Epidermal melanocyte (primary cell): Measurements from ENCODE around the gene AZIN2.
"Not testable (repeated sequence)": the region's sequence is repeated elsewhere in the genome, so short reads cannot be mapped to it uniquely, and the experiment has no call there.

Source experiments
- DNase-seq: peaks from one replicate; pipeline ENCODE4 v3.0.0; 2011; ENCODE audit warnings: low spot score; ENCODE audit not compliant: insufficient read length

Gene AZIN2

GRCh38 chr1:33126411-33127000 is 45.6 kb downstream of the AZIN2 start:
- no peak for DNase-seq

GRCh38 chr1:33127001-33127823 is 46.3 kb downstream of the AZIN2 start:
- peak; percentile 92 for DNase-seq

- no peak for DNase-seq
These were observed 47.8 kb downstream of the AZIN2 start for GRCh38 chr1:33128781-33129180.

GRCh38 chr1:33130297-33130696 is 49.3 kb downstream of the AZIN2 start:
- DNase-seq, result no peak

GRCh38 chr1:33131191-33131590 is 50.2 kb downstream of the AZIN2 start:
- no peak for DNase-seq

DNA sequence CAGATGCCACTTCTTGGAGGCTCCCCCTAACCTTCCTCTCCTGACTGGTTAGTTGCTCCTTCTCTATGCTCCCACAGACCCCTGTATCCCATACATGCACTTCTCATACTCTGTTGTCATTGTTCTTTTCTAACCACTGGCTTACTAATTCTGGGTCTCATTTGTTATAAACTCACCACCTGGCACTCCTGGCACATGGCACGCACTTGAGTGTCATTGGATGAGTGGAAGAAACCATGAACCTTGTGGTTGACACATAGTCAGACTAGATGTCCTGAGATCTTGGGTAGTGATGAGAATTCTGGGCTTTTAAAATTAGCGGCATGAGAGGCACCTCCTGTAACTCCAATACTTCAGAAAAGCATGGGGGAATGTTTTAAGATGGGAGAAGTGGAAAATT is 51.6 kb downstream of the AZIN2 start:
- no peak for DNase-seq

GRCh38 chr1:33133478-33134105 is 52.6 kb downstream of the AZIN2 start:
- DNase-seq, result no peak

- DNase-seq, result not testable (repeated sequence)
These were observed 55.1 kb downstream of the AZIN2 start for GRCh38 chr1:33136041-33136440.

DNA sequence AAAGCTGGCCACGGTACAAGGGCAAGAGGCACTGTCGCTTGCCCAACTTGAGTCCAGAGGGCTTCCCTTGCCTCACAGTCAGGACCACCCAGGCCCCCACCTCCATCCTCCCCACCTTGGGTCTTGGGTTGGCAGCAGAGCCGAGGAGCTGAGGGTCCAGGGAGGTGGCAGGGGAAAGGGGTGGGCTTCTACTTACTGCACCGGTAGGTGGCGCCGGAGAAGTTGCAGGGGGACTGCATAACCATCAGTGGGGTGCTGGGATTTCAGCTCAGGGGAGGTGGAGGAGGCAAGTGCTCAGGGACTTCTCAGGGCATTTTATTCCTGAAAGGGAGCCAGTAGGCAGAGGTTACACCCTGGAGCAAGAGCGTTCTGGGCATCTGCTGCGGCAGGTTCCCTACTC is 56.8 kb downstream of the AZIN2 start:
- DNase-seq, result no peak

GRCh38 chr1:33140153-33141149 is 59.5 kb downstream of the AZIN2 start:
- DNase-seq, result no peak

- no peak for DNase-seq
These were observed 60.3 kb downstream of the AZIN2 start for GRCh38 chr1:33141216-33141615.

- no peak for DNase-seq
These were observed 60.8 kb downstream of the AZIN2 start for GRCh38 chr1:33141781-33142180.

DNA sequence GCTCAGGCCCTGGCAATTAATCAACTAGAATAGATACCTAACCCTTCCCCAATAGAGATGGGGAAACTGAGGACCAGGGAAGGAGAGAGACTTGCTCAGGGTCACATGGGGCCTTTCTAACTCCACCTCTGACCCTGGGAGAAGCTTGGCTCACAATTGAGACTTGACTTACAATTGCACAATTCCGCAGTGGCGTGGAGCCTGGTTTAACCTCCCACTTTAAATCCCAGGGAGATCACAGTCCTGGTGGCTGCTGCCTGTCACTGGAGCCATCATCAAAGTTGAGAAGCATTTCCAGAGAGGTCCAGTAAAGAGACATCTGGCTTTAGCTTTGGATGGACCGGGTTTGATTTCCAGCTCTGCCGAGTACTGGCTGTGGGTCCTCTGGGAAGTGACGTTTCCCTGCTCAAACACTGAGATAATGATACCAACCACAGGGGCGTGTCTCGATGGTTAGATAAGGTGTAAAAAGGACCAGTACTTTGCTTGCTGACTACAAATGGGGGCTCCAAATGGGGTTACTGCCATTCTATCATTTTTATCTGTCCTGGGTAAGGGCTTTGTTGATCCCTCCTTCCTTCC is 61.6 kb downstream of the AZIN2 start:
- DNase-seq, result no peak

- DNase-seq, result no peak
These were observed 62.2 kb downstream of the AZIN2 start for GRCh38 chr1:33143176-33143575.

DNA sequence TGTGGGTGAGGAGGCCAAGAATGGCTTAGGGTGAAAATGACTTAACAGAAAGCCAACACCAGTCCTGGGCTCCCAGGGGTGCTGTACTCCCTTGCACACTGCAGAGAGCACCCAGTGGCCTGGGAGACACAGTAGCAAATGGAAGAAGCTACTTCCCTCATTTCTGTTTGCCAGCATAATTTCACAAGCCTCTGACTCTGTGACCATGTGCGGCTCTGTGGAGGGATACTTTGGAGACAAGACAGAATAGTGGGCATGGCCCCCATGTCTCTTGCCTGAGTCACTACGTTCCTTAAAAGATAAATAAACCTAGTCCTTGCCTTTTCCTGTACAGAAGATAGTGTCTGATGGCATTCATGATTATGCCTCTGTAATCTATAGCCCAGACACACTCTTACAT is 62.7 kb downstream of the AZIN2 start:
- no peak for DNase-seq

DNA sequence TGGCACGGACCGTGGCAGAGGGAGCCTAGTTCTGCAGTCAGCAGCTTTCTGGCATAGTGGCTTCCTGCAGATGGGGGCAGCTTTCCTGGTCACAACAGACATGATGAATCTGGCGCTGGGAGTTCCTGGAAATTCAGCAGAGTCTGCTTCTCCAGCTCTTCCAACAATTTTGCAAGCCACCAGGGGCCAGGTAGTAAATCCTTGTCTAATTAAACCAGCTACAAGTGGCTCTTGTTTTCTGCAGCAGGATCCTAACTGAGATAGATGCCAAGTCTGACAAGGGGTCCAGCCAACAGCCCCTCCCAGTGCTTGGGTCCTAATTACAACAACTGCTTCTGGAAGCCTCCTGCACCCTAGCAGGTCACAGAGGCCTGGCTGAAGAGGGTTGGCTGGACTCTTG is 65.0 kb downstream of the AZIN2 start:
- no peak for DNase-seq

- no peak for DNase-seq
These were observed 66.5 kb downstream of the AZIN2 start for GRCh38 chr1:33147275-33147996.

DNA sequence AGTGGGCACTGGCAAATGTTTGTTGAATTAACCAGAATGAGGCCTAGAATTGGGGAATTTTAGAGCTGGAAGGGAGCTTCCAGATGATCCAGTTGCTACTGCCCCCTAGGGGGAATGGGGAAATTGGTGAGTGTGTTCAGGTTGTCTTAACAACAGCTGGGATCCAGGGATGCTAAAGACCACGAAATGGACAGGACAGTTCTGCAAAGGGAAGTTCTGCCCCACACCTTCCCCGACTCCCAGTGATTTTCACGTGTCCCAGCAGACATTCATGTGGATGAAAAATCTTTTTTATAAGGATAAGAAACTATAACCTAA is 67.0 kb downstream of the AZIN2 start:
- DNase-seq, result no peak

DNA sequence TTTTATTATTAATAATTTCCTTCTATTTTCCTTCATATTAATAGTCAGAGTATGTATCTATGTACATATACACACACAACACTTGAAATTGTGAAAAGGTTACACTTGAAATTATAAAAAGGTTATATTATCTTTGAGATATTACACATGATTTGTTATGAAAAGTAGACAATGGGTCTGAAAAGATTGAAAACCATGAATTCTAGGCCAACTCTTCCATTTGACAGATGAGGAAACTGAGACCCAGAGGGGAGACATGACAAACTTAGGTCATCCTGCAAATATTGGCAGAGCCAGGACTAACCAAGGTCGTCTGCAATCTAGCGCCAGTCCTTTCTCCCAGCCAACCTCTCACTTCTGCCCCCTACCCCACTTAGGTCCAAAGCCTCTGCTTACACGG is 67.7 kb downstream of the AZIN2 start:
- DNase-seq, result no peak

DNA sequence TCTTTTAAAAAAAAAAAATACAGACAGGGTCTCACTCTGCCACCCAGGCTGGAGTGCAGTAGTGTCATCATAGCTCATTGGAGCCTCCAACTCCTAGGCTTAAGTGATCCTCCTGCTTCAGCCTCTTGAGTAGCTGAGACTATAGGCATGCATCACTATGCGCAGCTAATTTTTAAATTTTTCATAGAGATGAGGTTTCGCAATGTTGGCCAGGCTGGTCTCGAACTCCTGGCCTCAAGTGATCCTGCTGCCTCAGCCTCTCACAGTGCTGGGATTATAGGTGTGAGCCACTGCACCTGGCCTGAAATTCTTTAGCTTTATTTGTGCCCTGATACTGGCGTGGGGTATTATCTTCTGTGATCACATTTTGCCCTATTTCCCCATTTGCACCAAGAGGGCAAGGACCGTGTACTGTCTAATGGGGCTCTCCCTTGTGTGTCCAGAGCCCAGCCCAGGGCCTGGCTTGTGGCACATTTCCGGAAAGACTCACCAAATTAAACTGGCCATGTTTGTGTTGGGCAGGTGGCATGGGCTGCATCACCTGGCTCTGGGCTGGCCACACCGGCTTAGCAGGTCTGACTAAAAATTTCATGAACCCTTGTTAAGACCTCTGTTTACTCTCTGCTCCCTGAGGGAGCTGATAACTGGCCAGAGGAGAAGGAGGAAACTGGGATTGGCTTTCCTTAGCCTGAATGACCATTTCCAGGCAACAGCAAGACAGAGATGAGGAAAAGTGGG is 68.7 kb downstream of the AZIN2 start:
- no peak for DNase-seq
